Stomach (tissue), 9 donors: ENCODE measurements around the gene DGCR6L. TPM values are rescaled to one million over a fixed set of nuclear protein-coding genes. Genes with fewer than 3 reads are reported as not detected.
"Not testable (repeated sequence)": the region's sequence is repeated elsewhere in the genome, so short reads cannot be mapped to it uniquely, and the experiment has no call there.

ENCODE experiments used
- DNase-seq, 2 donors: peaks; one replicate each; pipeline versions ENCODE4 v3.0.0 to v3.0.0-alpha.2; 2013 to 2019
- H3K27ac ChIP-seq, 5 donors: fragments of 200-600 bp in 4 of 5; sonication (generic) in 4 of 5; one replicate each; pipeline ENCODE4 v1.5.1; 2013 to 2019; ENCODE audit warnings: mild to moderate bottlenecking in 1 of 5, moderate library complexity in 1 of 5
- H3K27me3 ChIP-seq, 3 donors: fragments of 200-600 bp; sonication (generic); one replicate each; pipeline ENCODE4 v1.5.1; 2017 to 2019; ENCODE audit warnings: mixed run types in 1 of 3
- H3K36me3 ChIP-seq, 4 donors: fragments of 200-600 bp; sonication (generic); 1 replicate in 3 of 4; 2 replicates in 1 of 4; pipeline ENCODE4 v1.5.1; 2016 to 2019
- H3K4me1 ChIP-seq, 4 donors: fragments of 200-600 bp; sonication (generic); one replicate each; pipeline ENCODE4 v1.5.1; 2016 to 2019
- H3K4me3 ChIP-seq, 4 donors: fragments of 200-600 bp; sonication (generic) in 3 of 4; one replicate each; pipeline ENCODE4 v1.5.1; 2016 to 2019; ENCODE audit warnings: mild to moderate bottlenecking in 1 of 4
- H3K9me3 ChIP-seq, 4 donors: fragments of 200-600 bp; sonication (generic); one replicate each; pipeline ENCODE4 v1.5.1; 2016 to 2019
- CTCF ChIP-seq, 7 experiments: fragments of 450-650 bp in 4 of 7; fragments of 200-600 bp in 3 of 7; sonication (generic) in 3 of 7; IDR thresholded peaks; one replicate each; pipeline ENCODE4 v1.5.1; 2016 to 2019; ENCODE audit warnings: antibody characterized with exemption in 7 of 7, control low read depth in 2 of 7, mild to moderate bottlenecking in 1 of 7
- EP300 ChIP-seq: sonication (generic); formaldehyde crosslinking; IDR thresholded peaks from one replicate; pipeline ENCODE4 v1.6.1; 2017; ENCODE audit warnings: antibody characterized with exemption
- POLR2A ChIP-seq, 4 donors: fragments of 450-650 bp; IDR thresholded peaks; one replicate each; pipeline ENCODE4 v1.6.1; 2016; ENCODE audit warnings: antibody characterized with exemption in 4 of 4, control low read depth in 2 of 4, mild to moderate bottlenecking in 1 of 4, moderate library complexity in 1 of 4
- POLR2AphosphoS5 ChIP-seq, 3 donors: sonication (generic); formaldehyde crosslinking; IDR thresholded peaks; one replicate each; pipeline ENCODE4 v1.6.1; 2016; ENCODE audit warnings: antibody characterized with exemption in 3 of 3
- WGBS, 5 donors: extraction: QIAGEN DNeasy Blood & Tissue Kit in 3 of 5; methylation state at CpG; one replicate each; pipeline versions ENCODE4 v1.1.5 to v1.1.7; 2013 to 2018; 5-methylcytosine and 5-hydroxymethylcytosine counted together
- intact Hi-C: fragments of 100-400 bp; cut with DNase I; formaldehyde crosslinking; loops from one replicate; pipeline ENCODE4 v1.15.1; 2023; ENCODE audit warnings: low total_unique reads
- polyA plus RNA-seq, 3 donors: library from polyadenylated mRNA; stranded (reverse); fragments of 200-250 nt; gene quantifications; one replicate each; pipeline ENCODE4 v1.2.3, GENCODE V29; 2013
- total RNA-seq, 5 donors: library from RNA; depleted of rRNA; stranded (reverse); fragments of >200 nt; gene quantifications; one replicate each; pipeline versions ENCODE4 v1.1.0 to v1.2.3, GENCODE V29; 2014 to 2016
- donor health status: healthy with polysubstance abuse.
- donor health status: Bipolar disorder and iron deficiency.
- donor health status: healthy.

The DGCR6L gene
- total and polyA plus RNA-seq, 8 donors = 21.4 to 148 (median 71.1) TPM

- Histone ChIP-seq H3K36me3 (peaks cover 0 to 32% (median 12%) of the 10 kb centered on the region in 4 donors), H3K4me1 (peaks cover 18 to 48% (median 31%) of the 10 kb centered on the region in 4 donors), H3K27me3 (no peaks in the 10 kb centered on the region), H3K9me3 (no peaks in the 10 kb centered on the region), H3K4me3 (no peak overlapping the region), H3K27ac (no peak overlapping the region)
- TF ChIP-seq POLR2A (IDR thresholded peaks at IDR 0.05) (no peak), CTCF (IDR thresholded peaks at IDR 0.05) (no peak), EP300 (no peak), POLR2AphosphoS5 (IDR thresholded peaks at IDR 0.05) (no peak)
- WGBS, 5 donors = 77 to 86% (median 84%) methylated on average over 9 to 12 of the region's 12 CpGs
- peak; percentile 3 to 9 for DNase-seq
- intact Hi-C loops = no loop called here
Observed at GRCh38 chr22:20316217-20316843, 3.5 kb downstream of the DGCR6L start.

GRCh38 chr22:20315337-20316216 is 4.3 kb downstream of the DGCR6L start:
- Histone ChIP-seq H3K27me3 (no peaks in the 10 kb centered on the region), H3K4me3 (no peak overlapping the region), H3K27ac (no peak overlapping the region), H3K9me3 (no peaks in the 10 kb centered on the region), H3K4me1 (peaks cover 11 to 40% (median 23%) of the 10 kb centered on the region in 4 donors), H3K36me3 (peaks cover 0 to 32% (median 12%) of the 10 kb centered on the region in 4 donors)
- no peak for TF ChIP-seq POLR2A (IDR thresholded peaks at IDR 0.05)
- no peak for TF ChIP-seq EP300
- TF ChIP-seq POLR2AphosphoS5 (IDR thresholded peaks at IDR 0.05) = no peak
- no peak for TF ChIP-seq CTCF (IDR thresholded peaks at IDR 0.05)
- intact Hi-C loops = no loop called here
- WGBS, 5 donors = 83 to 90% (median 85%) methylated on average over 17 to 25 of the region's 25 CpGs
- peak; percentile 4 to 21 for DNase-seq

- Histone ChIP-seq H3K4me1 (peaks cover 9 to 38% (median 20%) of the 10 kb centered on the region in 4 donors), H3K36me3 (peaks cover 0 to 32% (median 12%) of the 10 kb centered on the region in 4 donors)
- H3K4me3 ChIP-seq, H3K27me3 ChIP-seq, intact Hi-C loops, H3K27ac ChIP-seq, DNase-seq, H3K9me3 ChIP-seq: not testable (repeated sequence)
- WGBS, 5 donors = 90 to 97% (median 93%) methylated on average over 3 to 12 of the region's 12 CpGs
Observed at GRCh38 chr22:20314741-20315336, 5.0 kb downstream of the DGCR6L start.

DNA sequence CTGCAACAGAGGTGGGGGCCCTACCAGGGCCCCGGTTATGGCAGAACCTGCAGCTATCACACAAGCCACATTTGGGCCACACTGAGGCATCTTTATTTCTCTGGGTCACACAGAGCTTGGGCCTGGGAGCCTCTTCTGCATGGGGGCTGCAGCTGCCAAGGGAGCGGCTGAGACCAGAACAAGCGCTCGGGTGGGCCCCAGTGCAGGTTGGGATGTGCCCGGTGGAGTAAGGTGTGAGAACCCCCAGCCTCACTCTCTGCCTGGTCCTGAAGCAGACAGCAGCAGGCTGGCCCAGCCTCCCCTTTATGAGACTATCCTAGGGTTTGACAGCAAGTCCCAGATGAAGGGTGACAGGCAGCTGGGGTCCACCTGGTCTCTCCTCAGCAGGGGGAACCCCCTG is 5.7 kb downstream of the DGCR6L start:
- intact Hi-C loops, H3K9me3 ChIP-seq, DNase-seq, H3K27me3 ChIP-seq, H3K27ac ChIP-seq, H3K4me3 ChIP-seq: not testable (repeated sequence)
- WGBS, 5 donors = 80 to 96% (median 88%) methylated on average over 4 to 5 of the region's 5 CpGs; no CpG with 5 or more reads in 1 of the 5 donors
- Histone ChIP-seq H3K4me1 (peaks cover 8 to 36% (median 18%) of the 10 kb centered on the region in 4 donors), H3K36me3 (peaks cover 0 to 32% (median 12%) of the 10 kb centered on the region in 4 donors)

DNA sequence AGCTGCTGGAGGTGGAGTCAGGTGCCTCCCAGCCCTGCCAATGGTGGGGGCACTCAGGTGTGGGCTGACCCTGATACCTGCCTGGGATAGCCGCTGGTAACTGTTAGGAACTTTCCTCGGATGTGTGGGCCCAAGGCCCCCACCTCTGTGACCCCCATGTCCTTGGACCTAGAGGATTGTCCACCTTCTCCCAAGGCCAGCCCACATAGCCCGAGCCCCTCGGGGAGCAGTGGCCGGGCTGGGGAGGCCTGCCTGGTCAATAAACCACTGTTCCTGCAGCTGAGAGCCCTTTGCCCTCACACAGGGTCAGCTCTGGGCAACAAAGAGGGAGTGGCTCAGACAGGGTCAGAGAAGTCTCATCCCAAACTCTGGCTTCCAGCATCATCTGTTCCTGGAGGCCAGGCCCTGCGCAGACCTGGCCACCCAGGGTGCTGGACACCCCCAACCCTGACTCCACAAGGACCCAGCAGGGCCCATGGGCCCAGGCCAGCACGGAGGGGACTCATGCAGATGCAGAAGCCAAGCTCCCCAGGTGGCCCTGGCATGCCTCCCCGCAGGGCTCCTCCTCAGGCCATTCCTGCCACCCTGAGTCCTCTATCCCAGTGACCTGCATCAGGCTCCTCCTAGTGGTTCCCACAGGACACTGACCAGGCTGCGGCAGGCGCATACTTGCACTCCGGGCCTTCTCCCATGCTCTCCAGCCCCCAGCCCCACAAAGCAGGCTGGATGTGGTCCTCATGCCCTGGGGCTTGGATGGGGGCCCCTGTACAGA is 6.4 kb downstream of the DGCR6L start:
- H3K4me1 ChIP-seq = peaks cover under 1 to 29% (median 11%) of the 10 kb centered on the region in 4 donors
- H3K27me3 ChIP-seq, H3K27ac ChIP-seq, intact Hi-C loops, H3K4me3 ChIP-seq, H3K9me3 ChIP-seq: not testable (repeated sequence)
- 77 to 85% (median 82%) methylated on average over 4 to 8 of the region's 11 CpGs; no CpG with 5 or more reads in 1 of the 5 donors for WGBS, 5 donors
- H3K36me3 ChIP-seq = peaks cover 0 to 32% (median 12%) of the 10 kb centered on the region in 4 donors
- peak in 1 of 2 donors; percentile 19 for DNase-seq
